Measurements from ENCODE around the gene FAM163B.
A peak's percentile ranks its signal among the peaks of the same experiment; 100 is the strongest.

Gene FAM163B

GRCh38 chr9:133587466-133587865 lies 21.7 kb downstream of the FAM163B start:
- no peak overlapping the region for H3K27ac ChIP-seq
- no peak for TF ChIP-seq CTCF (IDR thresholded peaks at IDR 0.05)

GRCh38 chr9:133587051-133587450 lies 22.1 kb downstream of the FAM163B start:
- no peak overlapping the region for H3K27ac ChIP-seq
- no peak for TF ChIP-seq CTCF (IDR thresholded peaks at IDR 0.05)
- no peak overlapping the region for H3K4me3 ChIP-seq
- DNase-seq (ENCODE audit: low spot score): no peak

More at GRCh38 chr9:133587466-133587865, 21.7 kb downstream of the FAM163B start:
- DNase-seq (ENCODE audit: low spot score): no peak
- H3K4me3 ChIP-seq: no peak overlapping the region

- TF ChIP-seq CTCF (IDR thresholded peaks at IDR 0.05): no peak
- H3K4me3 ChIP-seq: no peak overlapping the region
- DNase-seq (ENCODE audit: low spot score): no peak
- H3K27ac ChIP-seq: no peak overlapping the region
These were observed 23.5 kb downstream of the FAM163B start for GRCh38 chr9:133585481-133586351.

- no peak for DNase-seq (ENCODE audit: low spot score)
- peak overlapping the region in 1 of 2 donors; percentile 52 for H3K27ac ChIP-seq
- TF ChIP-seq CTCF (IDR thresholded peaks at IDR 0.05): no peak
- H3K4me3 ChIP-seq: peak overlapping the region; percentile 6
These were observed 24.4 kb downstream of the FAM163B start for GRCh38 chr9:133584559-133585476.

GRCh38 chr9:133584167-133584558 lies 25.0 kb downstream of the FAM163B start:
- TF ChIP-seq CTCF (IDR thresholded peaks at IDR 0.05): no peak
- Histone ChIP-seq H3K4me3 (peak overlapping the region; percentile 28), H3K27ac (peak overlapping the region in 1 of 2 donors; percentile 52)
- no peak for DNase-seq (ENCODE audit: low spot score)

- no peak for DNase-seq (ENCODE audit: low spot score)
- H3K27ac ChIP-seq: peak overlapping the region in 1 of 2 donors; percentile 59
These were observed 25.6 kb downstream of the FAM163B start for GRCh38 chr9:133583586-133583985.

More at GRCh38 chr9:133583586-133583985, 25.6 kb downstream of the FAM163B start:
- H3K4me3 ChIP-seq: peak overlapping the region; percentile 28
- no peak for TF ChIP-seq CTCF (IDR thresholded peaks at IDR 0.05)

Measured in coronary artery (tissue), 2 donors.